Esophagus muscularis mucosa (tissue), 4 donors: Measurements from ENCODE around the gene CAPN7. TPM values are rescaled to one million over a fixed set of nuclear protein-coding genes. Genes with fewer than 3 reads are reported as not detected.

Experiments used
- DNase-seq: peaks from one replicate; pipeline ENCODE4 v3.0.0-alpha.2; 2017; ENCODE audit errors: extremely low spot score
- H3K27ac ChIP-seq, 4 donors: fragments of 200-600 bp; sonication (generic); replicated peaks in 1 of 4; 1 replicate in 3 of 4; 2 replicates in 1 of 4; pipeline ENCODE4 v1.5.1; 2016 to 2019; ENCODE audit warnings: mild to moderate bottlenecking in 1 of 4
- H3K27me3 ChIP-seq, 4 donors: fragments of 200-600 bp; sonication (generic); one replicate each; pipeline versions ENCODE4 v1.5.1 to v1.6.0; 2016 to 2019
- H3K36me3 ChIP-seq, 4 donors: fragments of 200-600 bp; sonication (generic); one replicate each; pipeline ENCODE4 v1.5.1; 2016 to 2019
- H3K4me1 ChIP-seq, 4 donors: fragments of 200-600 bp; sonication (generic); one replicate each; pipeline ENCODE4 v1.5.1; 2016 to 2019
- H3K4me3 ChIP-seq, 4 donors: fragments of 200-600 bp; sonication (generic); 1 replicate in 2 of 4; 2 replicates in 2 of 4; pipeline ENCODE4 v1.5.1; 2016 to 2019; ENCODE audit warnings: mild to moderate bottlenecking in 4 of 4, moderate library complexity in 1 of 4
- H3K9me3 ChIP-seq, 4 donors: fragments of 200-600 bp; sonication (generic); 1 replicate in 3 of 4; 2 replicates in 1 of 4; pipeline ENCODE4 v1.5.1; 2016 to 2019
- EP300 ChIP-seq: sonication (generic); formaldehyde crosslinking; IDR thresholded peaks from one replicate; pipeline ENCODE4 v1.6.1; 2017; ENCODE audit warnings: antibody characterized with exemption
- POLR2A ChIP-seq: fragments of 450-650 bp; IDR thresholded peaks from one replicate; pipeline ENCODE4 v1.6.1; 2017; ENCODE audit warnings: antibody characterized with exemption, moderate library complexity, mild to moderate bottlenecking, low read depth
- POLR2AphosphoS5 ChIP-seq, 2 donors: sonication (generic); formaldehyde crosslinking; IDR thresholded peaks; one replicate each; pipeline ENCODE4 v1.6.1; 2017; ENCODE audit warnings: antibody characterized with exemption in 2 of 2
- WGBS: methylation state at CpG from one replicate; pipeline ENCODE4 v1.1.5; 2018; 5-methylcytosine and 5-hydroxymethylcytosine counted together
- intact Hi-C: fragments of 100-400 bp; cut with DNase I; formaldehyde crosslinking; loops from one replicate; pipeline ENCODE4 v1.15.1; 2023
- total RNA-seq, 4 donors: library from RNA; depleted of rRNA; stranded (reverse); fragments of >200 nt; gene quantifications; one replicate each; pipeline versions ENCODE4 v1.1.0 to v1.2.1, GENCODE V29; 2016
- TF ChIP-seq, protein P1 (sequence below), 3 experiments: fragments of 200-600 bp in 2 of 3; fragments of 450-650 bp in 1 of 3; sonication (generic) in 2 of 3; IDR thresholded peaks; one replicate each; pipeline ENCODE4 v1.5.1; 2017 to 2019; ENCODE audit warnings: antibody characterized with exemption in 3 of 3, mild to moderate bottlenecking in 2 of 3, moderate library complexity in 1 of 3

CAPN7 gene
- total RNA-seq, 4 donors from 2014 or later, result 33.0 to 52.0 (median 43.3) TPM

DNA sequence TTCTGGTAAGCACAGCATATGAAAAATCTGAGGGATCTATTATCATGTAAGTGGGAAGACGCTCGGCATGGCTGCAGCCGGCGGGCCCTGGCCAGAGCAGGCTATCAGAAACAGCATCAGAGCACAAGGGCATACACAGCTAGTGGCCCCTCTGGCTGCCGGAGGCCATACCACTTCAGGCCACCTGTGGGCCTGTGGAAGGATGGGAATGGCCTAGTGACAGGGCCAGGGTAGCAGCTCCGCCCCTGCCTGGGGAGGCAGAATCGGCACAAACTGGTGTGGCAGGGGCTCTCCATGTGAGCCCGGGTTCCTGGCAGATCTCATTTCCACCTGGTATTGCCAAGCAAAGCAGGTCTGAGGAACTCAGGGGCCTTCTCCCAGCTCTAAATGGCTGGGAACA lies 80.0 kb downstream of the CAPN7 start:
- peak overlapping the region in 2 of 4 donors; percentile 55 to 68 for H3K27ac ChIP-seq
- no peaks in the 10 kb centered on the region for H3K27me3 ChIP-seq
- intact Hi-C loops, result no loop called here
- peaks cover 13 to 47% (median 24%) of the 10 kb centered on the region in 4 donors for H3K4me1 ChIP-seq
- H3K4me3 ChIP-seq, result no peak overlapping the region
- WGBS, result 77% methylated on average over 6 of the region's 8 CpGs
- TF ChIP-seq POLR2A (no peak), EP300 (no peak), POLR2AphosphoS5 (IDR thresholded peaks at IDR 0.05) (no peak)
- TF ChIP-seq, protein P1, sequence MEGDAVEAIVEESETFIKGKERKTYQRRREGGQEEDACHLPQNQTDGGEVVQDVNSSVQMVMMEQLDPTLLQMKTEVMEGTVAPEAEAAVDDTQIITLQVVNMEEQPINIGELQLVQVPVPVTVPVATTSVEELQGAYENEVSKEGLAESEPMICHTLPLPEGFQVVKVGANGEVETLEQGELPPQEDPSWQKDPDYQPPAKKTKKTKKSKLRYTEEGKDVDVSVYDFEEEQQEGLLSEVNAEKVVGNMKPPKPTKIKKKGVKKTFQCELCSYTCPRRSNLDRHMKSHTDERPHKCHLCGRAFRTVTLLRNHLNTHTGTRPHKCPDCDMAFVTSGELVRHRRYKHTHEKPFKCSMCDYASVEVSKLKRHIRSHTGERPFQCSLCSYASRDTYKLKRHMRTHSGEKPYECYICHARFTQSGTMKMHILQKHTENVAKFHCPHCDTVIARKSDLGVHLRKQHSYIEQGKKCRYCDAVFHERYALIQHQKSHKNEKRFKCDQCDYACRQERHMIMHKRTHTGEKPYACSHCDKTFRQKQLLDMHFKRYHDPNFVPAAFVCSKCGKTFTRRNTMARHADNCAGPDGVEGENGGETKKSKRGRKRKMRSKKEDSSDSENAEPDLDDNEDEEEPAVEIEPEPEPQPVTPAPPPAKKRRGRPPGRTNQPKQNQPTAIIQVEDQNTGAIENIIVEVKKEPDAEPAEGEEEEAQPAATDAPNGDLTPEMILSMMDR (IDR thresholded peaks at IDR 0.05), result no peak
- no peak for DNase-seq
- no peaks in the 10 kb centered on the region for H3K36me3 ChIP-seq
- no peaks in the 10 kb centered on the region for H3K9me3 ChIP-seq

DNA sequence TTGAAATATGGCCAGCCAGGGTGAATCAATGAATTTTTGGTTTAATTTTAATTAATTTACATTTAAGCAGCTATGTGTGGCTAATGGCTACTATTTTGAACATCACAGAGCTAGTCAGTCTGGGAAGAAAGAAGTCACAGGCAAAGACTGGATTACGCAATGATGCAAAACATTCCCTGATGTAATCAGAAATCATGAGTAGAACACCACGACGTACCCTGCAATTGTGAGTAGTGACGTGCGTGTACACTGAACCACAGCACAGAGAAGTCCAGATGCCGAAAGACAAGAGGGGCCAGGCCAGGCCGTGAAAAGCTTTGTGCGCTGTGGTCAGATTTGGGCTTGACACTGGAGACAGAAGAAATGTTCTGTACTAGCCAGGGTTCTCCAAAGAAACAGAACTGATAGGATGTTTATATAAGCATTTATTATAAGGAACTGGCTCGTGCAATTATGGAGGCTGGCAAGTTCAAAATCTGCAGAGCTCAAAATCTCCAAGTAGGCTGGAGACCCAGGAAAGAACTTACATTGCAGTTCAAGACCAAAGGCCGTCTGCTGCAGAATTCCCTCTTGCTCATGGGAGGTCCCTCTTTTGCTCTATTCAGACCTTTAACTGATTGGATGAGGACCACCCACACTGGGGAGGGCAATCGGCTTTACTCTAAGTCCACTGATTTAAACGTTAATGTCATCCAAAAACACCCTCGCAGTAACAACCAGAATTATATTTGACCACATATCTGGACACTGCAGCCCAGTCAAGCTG lies 81.7 kb downstream of the CAPN7 start:
- Histone ChIP-seq H3K4me3 (no peak overlapping the region), H3K27me3 (no peaks in the 10 kb centered on the region), H3K9me3 (no peaks in the 10 kb centered on the region), H3K27ac (peak overlapping the region; percentile 68 to 76 (median 68)), H3K36me3 (no peaks in the 10 kb centered on the region), H3K4me1 (peaks cover 27 to 64% (median 39%) of the 10 kb centered on the region in 4 donors)
- TF ChIP-seq POLR2AphosphoS5 (IDR thresholded peaks at IDR 0.05) (peak; percentile 78 to 79), EP300 (peak; percentile 76), POLR2A (no peak)
- TF ChIP-seq, protein P1 (IDR thresholded peaks at IDR 0.05), result no peak
- intact Hi-C loops, result no loop called here
- DNase-seq, result peak; percentile 93
- WGBS, result 75% methylated on average over 13 of the region's 13 CpGs

DNA sequence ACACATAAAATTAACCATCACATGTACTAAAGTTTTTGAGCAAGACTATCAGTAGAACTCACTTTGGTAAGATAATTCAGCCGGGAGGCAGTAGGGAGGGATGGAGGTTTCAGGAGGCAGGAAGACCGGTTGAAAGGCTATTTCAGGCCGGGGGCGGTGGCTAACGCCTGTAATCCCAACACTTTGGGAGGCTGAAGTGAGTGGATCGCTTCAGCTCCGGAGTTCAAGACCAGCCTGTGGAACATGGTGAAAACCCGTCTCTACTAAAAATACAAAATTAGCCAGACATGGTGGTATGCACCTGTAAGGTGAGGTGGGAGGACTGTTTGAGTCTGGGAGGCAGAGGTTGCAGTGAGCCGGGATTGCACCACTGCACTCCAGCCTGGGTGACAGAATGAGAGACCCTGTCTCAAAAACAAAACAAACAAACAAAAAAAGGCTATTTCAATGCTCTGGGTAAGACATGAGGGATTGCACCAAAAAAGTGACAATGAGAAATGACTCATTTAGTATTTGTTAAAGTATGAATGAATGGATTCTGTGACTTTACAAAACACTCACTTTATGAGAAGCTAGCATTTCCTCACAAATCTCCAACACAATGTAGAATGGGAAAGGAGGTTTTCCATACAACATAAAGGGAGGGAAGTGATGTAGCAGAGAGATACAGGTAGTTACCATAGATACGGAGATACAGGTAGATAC lies 82.4 kb downstream of the CAPN7 start:
- Histone ChIP-seq H3K4me1 (peaks cover 32 to 71% (median 47%) of the 10 kb centered on the region in 4 donors), H3K9me3 (no peaks in the 10 kb centered on the region), H3K4me3 (no peak overlapping the region), H3K27me3 (no peaks in the 10 kb centered on the region), H3K27ac (peak overlapping the region; percentile 68 to 76 (median 68)), H3K36me3 (no peaks in the 10 kb centered on the region)
- no peak for DNase-seq
- intact Hi-C loops, result no loop called here
- WGBS, result 92% methylated on average over 10 of the region's 10 CpGs
- no peak for TF ChIP-seq POLR2AphosphoS5 (IDR thresholded peaks at IDR 0.05)
- TF ChIP-seq, protein P1 (IDR thresholded peaks at IDR 0.05), result no peak
- no peak for TF ChIP-seq EP300
- no peak for TF ChIP-seq POLR2A

DNA sequence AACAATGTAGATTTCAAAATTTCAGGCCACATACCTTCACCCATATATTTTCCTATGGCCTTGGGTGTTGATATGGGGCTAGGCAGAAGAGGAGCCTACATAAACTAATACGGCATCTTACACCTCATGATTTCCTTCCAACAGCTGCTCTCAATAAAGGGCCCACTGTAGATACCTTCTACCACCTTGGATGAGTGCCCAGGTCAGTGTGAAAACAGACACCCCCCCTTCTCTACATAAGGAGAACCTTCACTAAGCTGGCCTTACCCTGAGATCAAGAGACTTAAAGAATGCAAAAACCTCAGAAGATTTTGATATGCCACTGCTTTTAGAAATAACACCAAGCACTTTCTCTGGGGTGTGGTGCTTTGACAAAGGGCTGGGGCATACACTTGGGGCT lies 83.6 kb downstream of the CAPN7 start:
- TF ChIP-seq POLR2AphosphoS5 (IDR thresholded peaks at IDR 0.05) (no peak), EP300 (no peak), POLR2A (no peak)
- TF ChIP-seq, protein P1 (IDR thresholded peaks at IDR 0.05), result no peak
- no peak for DNase-seq
- Histone ChIP-seq H3K36me3 (no peaks in the 10 kb centered on the region), H3K27ac (no peak overlapping the region), H3K4me1 (peaks cover 34 to 70% (median 49%) of the 10 kb centered on the region in 4 donors), H3K27me3 (no peaks in the 10 kb centered on the region), H3K9me3 (no peaks in the 10 kb centered on the region), H3K4me3 (no peak overlapping the region)
- WGBS, result 94% methylated on average over 1 of the region's 1 CpG
- intact Hi-C loops, result no loop called here
